NCI-H2029 (cell line): ENCODE measurements around the gene KIF5C.
A peak's percentile ranks its signal among the peaks of the same experiment; 100 is the strongest.

Source experiments
- DNase-seq: peaks from one replicate; lab custom pipeline; 2025; lab: John Stamatoyannopoulos, UW

The KIF5C gene

DNA sequence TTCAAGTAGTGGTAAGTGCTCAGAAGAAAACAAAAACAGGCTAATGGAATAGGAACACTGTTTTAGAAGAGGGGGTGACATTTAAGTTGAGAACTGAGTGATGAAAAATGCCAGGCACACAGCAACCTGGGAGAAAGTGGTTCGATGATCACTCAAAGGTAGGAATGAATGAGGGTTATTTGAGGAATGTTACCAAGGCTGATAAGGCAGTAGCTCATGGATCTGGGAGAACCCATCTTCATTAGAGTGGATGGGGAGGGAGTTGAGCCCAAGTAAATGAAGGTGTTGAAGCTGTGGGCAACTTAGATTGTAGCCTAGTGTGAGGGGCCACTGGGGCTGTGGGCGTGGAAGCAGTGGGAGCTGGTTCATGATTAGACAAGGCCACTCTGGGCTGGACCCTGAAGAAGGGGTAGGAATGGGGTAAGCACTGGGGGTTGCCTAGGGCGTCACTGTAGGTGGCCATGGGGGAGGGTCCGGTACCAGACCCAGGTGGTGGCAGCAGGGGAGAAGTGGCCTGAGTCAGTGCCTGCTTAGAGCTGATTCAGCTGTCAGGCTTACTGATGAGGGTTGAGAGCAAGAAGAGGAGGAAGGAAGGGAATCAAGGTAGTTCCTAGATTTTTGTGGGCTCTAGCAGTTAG, 141.0 kb downstream of the KIF5C start:
- no peak for DNase-seq

DNA sequence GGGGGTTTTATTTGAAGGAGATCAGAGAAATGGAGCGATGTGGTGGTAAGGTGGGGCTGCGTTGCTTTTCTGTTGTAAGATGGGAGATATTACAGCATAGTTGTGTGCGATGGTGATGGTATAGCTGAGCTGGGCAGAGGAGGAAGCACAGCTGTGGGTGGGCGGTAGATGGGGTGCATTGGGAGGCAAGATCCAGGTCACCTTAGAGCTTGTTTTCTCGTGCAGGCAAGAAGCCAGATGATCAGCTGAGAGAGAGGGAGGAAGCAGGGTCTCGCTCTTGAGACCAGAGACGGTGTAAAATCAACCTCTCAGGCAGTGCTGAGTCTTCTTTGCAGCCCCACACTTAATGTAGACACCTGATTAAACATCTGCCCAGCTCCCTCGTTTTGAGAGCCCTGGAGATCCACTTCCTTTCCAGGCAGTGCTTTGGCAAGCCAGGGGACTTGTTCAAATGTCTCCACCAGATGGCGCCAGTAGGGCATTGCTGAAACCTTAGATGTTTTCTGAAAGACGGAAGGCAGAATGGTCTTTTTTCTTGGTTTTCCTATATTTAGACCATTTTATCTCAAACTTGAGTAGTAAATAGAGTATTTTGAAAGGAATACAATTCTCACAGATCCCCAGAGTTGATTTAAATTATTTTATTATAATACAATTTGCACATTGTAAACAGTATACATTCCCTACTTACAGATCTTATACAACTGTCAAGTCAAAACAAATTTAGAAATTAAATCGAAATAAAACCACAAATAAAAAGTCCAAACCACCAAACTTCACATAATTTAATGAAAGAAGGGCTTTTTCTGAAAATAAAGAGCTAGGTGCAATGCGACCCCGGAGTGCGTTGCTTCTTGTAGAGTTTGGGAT, 142.3 kb downstream of the KIF5C start:
- peak; percentile 89 for DNase-seq

DNA sequence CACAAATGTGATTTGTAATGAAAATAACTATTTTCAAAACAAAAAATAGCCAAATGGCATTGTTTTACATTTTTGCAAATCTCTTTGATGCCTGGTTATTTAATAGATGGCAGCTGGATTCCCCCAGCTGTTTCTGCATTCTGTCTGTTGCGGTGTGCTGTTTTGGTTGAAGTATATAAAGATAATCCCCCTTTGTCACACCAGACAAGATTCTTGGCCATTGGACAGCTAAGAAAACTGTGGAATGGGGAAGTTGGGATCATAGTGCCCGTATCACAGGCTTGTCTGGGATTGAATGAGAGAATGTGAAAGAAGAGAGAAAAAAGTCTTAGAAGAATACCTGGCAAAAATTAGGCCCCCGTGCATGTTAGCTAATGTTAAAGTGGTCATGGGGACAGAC, 144.0 kb downstream of the KIF5C start:
- DNase-seq: no peak

DNA sequence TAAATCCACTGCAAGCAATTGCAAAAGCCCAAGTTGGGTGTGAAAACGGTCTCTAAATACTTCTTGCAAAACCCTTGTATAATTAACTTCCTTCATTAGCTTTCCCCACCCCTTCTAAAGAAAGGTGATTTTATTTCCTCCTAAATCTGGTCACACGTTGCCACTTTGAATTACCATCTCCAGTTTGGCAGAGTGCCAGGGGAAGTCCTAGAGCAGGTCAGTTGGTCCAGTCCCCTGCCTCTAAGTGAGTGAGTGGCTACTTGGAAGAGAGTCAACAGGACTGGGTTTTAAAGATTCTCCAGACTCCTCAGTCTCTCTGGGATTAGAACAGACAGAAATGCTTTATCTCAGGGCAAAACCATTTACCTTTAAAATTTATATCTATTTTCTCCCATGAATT, 144.7 kb downstream of the KIF5C start:
- peak; percentile 39 for DNase-seq

DNA sequence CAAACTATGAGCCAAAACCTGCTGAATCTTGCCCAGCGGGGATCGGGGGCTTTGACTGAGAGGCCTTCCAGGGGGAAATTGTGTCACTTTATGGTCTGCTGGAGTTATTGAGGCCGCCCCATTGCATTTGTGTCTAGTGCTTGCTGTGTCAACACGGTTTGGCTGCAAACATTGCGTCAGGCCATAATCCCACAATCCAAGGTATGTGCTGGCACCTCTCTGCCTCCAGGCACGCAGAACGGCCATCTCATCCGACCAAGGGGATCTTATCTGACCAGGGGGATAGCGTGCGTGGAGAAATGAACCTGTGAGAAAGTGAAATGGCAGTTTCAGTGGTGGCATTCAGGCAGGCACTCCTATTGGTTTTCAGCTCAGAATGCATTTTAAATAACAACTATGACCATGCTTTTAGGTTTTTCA, 145.4 kb downstream of the KIF5C start:
- peak; percentile 77 for DNase-seq

DNA sequence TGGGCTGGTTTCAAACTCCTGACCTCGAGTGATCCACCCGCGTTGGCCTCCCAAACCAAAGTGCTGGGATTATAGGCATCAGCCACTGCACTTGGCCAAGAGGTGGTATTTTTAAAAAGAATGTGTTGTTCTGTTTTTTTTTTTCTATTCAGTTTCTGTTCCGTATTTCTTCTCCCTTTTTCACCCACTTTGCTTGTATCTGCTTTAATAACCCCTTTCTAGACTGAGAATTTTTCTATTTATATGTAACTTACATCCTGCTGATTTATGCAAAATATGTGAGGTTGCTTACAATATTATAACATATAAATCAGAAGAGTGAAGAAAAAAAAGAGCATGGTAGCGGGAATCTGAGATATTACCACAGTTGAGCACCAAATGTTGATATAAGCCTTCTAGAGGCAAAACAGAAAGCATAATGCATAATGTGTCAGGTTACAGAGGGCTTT, 146.3 kb downstream of the KIF5C start:
- no peak for DNase-seq

DNA sequence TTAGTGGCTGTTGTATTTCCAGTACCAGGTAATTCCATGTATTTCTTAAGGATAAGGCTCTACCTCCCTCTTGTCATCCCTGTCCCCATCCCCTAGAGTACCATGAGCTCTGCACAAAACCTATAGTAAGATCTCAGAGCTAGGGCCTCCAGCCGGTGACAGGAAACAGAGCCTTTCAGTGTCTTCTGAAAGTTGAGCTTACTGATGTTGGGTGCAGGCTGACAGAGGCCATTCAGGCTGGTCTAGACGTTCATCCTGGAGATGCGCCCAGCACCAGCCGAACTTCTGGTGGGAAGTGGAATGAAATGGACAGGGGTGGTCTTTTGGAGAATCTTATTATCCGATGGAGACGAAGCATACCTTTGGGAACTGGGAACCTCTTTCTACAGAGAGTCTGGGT, 146.7 kb downstream of the KIF5C start:
- DNase-seq: no peak

DNA sequence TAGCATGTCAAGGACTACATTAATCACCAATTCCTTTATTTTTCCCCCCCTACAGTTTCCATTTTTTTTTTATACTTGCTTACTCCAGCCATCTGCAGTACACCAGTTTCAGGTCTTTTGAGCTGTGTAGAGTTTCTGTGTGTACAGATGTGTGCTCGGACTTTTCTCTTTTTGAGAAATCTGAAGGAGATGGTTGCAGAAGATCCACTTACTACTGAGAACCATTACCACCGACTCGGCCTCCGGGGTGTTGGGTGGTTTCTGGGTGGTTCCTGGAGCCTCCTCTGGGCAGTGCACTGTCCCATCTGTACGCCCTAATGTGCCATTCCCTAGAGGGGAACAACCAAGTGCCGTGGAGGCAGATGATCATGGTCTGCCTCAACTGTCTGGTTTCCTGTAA, 148.1 kb downstream of the KIF5C start:
- no peak for DNase-seq

DNA sequence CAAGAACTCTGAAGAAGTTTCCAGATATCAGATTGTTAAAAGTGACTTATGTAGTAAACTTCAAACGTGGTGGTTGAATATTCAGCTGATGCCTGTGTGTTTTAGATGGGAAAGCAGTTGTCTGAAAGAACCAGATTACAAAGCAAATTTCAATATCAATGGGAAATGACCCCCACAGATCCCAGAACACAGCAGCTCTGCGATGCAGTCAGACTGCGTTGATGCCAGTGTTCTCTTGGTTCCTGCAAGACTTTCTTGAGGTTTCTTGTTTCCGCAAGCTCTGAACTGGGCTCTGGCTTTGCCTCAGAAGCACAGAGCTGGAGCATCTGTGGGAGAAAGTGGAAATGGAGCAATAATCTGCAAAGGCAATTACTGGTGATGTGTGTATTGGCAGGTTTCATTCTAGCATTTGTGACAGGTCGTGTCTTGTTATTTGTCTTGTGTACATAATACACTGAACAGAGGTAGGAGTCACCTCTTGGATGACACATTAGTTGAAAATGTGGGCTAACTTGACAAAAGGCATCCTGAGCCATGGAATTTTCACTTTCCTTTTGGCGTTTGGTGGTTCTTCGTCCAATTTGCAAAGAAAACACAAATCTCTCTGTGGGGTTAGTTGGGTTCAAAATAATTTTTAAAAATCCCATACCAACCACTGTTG, 152.7 kb downstream of the KIF5C start:
- no peak for DNase-seq

DNA sequence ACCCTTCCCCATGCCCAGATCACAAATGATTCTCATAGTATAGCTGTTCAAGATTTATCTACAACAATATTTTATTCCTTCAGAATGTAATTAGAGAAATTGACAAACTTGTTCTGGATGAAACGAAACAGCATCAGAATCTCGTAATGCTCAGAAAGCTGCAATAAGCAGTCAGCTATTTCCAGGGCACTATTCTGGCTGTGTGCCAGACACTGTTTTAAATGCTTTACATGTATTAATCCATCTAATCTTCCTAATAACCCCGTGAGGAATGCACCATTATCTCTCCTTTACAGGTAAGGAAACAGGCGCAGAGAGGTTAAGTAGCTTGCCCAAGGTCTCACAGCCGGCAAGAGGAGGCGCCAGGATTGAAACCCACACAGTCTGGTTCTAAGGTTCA, 153.3 kb downstream of the KIF5C start:
- DNase-seq: no peak

DNA sequence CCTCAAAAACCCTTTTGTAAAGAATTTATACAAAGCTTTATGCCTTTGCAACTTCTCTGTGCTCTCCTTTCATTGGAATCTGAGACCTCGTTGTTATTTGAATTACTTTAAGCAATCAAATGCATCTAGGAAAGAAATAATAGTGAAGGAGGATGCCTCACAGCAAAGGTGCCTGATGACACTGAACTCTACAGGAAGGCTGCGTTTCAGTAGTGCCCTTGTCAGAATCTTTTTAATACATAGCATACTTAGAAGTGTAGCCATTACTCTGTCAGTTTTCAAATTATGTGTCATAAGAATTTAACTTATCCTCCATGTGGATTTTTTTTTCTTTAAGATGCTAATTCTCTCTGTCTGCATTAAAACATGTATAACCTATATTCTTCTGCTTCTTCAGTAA, 153.9 kb downstream of the KIF5C start:
- no peak for DNase-seq

DNA sequence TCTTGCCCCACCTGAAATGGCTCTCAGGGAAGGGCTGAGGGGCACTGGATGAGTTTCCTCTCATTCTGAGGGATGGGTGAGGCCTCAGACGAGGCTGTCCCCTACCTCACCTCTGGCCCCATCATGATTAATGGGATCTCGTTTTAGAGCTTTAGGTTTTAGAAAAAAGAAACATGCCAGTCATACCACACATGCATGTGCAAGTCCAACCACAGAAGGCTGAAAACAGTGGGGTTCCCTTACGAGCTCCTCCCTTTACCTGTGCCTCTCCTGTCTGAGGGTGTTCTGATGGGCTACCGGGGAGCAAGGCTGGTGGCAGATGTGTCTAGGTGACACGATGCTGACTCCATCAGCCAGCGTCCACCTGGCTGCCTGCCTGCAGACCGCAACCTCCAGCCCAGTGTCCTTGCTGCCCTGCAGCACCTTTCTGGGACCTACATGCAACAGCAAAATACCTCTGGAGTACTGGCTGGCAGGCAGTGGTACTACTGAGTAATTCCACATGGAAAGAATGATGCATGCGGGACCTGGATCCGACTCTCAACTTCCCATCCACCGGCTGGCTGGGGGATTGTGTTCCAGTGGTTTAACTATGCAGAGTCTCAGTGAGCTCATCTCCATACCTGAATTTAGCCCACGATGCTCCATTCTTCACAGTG, 154.4 kb downstream of the KIF5C start:
- no peak for DNase-seq

DNA sequence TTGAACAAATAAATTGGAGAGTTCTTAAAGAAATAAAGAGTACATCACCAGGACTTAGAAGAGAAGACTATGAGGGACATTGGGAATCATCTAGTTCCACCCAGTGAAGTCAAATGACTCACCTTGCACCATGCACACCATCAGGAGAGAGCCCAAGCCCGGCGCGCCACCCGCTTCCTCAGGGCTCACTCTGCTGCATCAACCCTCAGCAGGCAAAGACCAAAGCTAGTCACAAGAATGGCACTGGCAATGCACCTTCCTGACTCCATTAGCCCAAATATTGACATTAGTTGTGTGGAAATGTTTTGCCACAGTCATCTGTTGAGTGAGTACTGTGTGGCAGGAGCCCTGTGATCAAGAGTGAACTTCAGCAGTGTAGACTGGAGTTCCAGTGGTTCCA, 156.4 kb downstream of the KIF5C start:
- no peak for DNase-seq

DNA sequence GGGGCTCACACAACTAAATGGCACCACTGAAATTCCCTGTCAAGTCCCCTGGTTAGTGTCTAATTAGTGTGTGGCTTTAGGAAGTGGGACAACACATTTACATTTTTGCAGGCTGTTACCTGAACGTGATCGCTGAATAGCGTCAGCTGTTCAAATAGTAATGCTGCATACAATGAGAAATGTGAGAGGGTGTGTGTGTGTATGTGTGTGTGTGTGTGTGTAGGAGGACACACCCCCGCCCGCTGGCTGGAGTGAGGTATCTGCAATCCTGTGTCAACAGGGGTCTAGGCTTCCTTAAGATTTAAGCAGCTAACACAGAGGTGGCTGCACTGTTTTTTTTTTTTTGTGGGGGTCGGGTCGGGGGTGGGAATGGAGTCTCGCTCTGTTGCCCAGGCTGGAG, 158.7 kb downstream of the KIF5C start:
- DNase-seq: peak; percentile 84

DNA sequence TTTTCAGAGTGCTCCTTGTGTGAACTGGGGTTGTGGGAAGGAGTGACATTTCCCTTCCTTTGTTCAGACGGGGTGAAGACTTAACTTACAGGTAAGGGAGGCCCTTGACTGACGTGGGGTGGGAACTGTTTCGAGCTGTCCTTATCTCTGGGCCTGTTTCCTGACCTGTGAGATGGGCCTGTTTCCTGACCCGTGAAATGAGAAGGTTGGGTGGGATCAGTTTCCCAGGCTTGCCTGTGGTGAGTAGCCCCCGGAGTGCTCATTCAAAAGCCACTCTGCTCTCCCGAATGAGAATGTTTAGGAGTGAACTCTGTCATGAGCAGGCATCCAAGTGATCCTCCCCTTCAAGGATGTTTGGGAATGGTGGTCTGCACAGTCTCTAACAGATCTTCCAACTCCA, 159.4 kb downstream of the KIF5C start:
- no peak for DNase-seq

DNA sequence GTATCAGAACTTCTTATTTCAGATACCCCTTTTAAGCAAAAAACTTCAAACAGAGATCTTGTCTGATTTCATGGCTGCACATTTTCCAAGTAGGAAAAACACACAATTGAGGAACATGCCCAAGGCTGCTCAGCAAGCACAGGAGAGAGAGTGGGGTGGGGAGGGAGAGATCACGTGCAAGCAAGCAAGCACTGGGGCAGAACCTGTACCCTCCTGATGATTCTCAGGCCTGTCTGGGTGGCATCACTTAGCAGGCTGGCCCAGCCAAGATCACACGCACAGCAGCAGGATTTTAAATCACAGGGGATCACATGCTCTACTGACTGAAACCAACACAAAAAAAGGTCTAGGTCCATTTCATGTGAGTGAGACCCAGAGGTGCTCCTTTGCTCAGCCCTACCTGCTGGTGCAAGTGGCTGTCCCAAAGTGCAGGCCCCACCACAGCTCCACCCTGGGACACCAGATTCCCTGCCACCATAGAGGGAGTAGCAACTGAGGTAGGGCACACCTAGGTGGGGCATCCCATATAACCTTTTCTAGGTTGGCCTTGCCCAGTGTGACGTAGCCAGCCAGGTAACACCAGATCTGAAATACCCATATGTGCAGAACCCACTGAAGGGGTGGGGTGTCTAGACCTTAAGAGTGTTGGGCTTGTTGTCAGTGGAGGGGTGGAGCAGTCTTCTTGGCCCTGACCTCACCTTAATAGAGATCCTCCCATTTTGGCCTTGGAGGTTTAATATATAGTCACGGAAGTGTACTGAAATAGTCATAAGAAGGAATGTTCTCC, 161.7 kb downstream of the KIF5C start:
- DNase-seq: no peak

DNA sequence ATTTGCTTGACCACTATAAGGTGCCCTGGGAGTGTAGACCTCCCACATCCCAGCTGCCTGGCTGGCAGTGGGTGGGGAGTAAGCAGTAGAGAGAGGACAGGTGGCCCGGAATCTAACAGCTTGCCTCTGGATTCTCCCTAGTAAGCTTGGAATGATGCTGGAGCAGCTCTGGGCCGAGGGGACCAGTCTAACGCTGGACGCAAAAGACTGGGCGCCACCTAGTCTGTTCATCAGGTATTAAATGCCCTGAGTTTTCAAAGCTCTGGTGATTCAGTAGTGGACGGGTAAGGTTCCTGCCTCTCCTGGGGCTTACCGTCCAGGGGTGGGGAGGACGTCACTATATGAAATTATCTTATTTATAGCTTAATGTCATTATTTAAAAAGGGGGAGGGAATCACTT, 162.8 kb downstream of the KIF5C start:
- DNase-seq: no peak

DNA sequence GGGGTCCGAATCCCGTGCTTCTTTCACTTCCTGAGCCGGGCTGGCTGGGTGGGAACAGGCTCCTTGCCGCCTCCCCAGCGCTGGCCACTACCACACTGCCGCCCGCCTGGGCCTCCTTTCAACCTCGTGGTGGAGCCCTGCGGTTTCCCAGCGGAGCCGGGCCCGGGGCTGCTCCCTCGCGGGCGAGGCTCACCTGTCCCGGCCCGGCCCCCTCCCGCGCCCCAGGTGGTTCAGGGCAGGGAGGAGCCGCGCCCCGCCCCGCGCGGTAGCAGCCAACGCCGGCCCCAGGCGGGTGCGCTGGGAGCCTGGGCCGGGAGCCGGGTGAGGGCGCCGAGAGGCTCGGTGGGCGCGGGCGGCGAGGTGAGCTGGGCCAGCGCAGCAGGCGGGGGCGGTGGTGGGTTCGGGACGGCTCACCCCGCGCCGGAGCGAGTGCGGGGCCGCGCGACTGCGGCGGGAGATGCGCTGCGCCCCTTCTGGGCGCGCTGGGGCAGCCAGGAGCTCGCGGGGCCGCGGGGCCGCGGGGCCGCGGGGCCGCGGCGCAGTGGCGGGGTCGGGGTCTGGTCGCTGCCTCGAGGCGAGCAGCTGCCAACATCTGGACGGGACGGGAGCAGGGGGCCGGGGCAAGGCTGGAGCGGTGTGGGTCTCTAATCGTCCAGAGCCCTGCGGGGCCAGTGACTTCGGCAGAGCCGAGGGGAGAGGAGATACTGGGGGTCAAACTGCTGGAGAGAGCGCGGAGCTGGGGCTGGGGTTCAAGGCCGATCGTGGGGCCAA, 163.6 kb downstream of the KIF5C start, which contains the start of gene LYPD6B:
Gene LYPD6B (plus strand): TSS at position 258 of the 771 bp plus-strand sequence. CDS start 92,250 bp downstream, outside the sequence.
- DNase-seq: peak; percentile 35

DNA sequence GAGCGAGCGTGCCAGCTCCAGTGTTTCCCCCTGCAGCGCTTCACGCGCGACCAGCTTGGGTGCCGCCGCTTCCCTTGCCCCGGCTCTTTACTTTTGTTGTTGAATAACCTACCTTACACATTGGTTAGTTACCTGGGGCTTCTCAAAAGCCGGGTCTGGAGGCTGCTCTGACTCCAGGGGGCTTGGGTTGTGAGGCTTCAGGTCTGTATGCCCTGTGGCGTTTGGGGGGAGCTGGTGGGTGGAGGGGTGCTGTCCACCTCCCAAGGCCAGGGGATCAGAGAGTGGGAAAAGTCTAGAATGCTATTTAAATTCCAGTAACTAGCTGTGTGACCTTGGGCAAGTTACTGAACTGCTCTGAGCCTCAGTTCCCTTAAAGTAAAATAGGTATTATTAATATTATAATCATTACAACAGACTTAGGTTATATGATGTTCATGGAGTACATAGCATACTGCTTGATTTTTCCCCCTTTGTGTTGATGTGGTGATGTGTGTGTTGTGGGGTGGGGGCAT, 164.2 kb downstream of the KIF5C start:
- no peak for DNase-seq

DNA sequence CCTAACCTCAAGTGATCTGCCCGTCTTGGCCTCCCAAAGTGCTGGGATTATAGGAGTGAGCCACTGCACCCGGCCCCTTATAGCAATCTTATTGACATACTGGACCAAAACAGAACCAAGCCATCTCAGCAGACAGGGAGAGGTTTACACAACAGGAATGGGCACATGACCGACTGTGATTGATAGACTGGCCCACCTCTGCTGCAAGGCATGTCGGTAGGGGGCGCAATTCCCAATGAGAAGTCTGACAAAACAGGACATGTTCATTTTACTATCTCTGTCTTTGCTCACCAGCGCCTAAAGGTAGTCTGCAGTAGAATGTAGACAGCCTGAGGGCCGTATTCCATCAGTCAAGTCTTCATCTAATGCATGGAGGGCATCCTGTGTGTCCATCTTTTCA, 165.4 kb downstream of the KIF5C start:
- no peak for DNase-seq

DNA sequence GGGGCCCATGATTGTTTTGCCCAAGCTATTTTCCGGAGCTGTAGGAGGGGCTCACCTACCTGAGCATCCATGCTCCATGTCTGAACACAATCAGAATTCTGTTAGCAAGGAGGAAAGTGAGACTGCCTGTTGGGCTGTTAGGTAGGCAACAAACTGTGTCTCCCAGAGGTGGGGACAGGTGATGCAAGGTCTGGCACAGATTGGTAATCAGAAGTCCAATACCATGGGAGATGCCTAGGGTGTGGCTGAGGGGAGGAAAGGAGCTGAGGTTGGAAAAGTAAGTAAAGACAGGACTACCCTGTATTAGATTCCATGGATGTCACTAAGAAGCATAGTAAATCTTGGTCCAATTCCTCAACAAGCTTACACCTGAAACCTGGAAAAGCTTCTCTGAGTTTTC, 166.5 kb downstream of the KIF5C start:
- DNase-seq: no peak
